Activated CD4-positive, alpha-beta T cell treated with anti-CD3 and anti-CD28 coated beads, Interleukin-2, amount 50 U/mL, for 24 hours (primary cell): ENCODE results near the gene TLE3.

Experiments
- DNase-seq, 2 donors: peaks; one replicate each; pipeline ENCODE4 v3.0.0-alpha.2; 2020; ENCODE audit warnings: low read depth in 1 of 2, low spot score in 1 of 2

Gene TLE3

GRCh38 chr15:70099167-70099966 is 1.6 kb upstream of the TLE3 start:
- DNase-seq: peak; percentile 100

- no peak for DNase-seq
These were observed 897 bp upstream of the TLE3 start for GRCh38 chr15:70098461-70099166.

DNA sequence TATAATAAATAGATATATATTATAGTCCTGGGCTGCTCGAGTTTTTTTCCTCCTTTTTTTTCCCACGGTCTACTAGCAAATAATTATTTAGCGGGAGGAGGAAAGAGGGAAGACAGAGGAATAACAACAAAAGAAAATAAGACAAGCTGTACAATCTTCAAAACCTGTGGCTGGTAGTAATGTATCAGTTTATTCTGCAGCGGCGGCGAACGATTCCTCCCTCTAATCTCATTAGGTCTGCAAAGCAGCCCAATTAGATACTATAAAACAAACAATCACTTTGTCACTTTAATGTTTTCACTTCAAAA is 390 bp upstream of the TLE3 start:
- no peak for DNase-seq

DNA sequence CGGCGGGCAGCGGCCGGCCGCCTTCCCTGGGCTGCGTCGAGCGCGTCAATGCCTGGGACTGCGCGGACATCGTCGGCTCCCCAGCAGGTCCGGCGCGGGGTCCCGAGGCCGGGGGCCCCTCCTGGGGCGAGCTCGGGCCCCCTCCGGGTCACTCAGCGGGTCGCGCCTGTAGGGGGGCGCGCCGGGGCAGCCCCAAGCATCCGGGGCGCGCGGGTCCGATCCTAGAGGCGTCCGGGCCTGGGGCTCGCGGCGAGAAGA is 725 bp downstream of the TLE3 start:
- no peak for DNase-seq

DNA sequence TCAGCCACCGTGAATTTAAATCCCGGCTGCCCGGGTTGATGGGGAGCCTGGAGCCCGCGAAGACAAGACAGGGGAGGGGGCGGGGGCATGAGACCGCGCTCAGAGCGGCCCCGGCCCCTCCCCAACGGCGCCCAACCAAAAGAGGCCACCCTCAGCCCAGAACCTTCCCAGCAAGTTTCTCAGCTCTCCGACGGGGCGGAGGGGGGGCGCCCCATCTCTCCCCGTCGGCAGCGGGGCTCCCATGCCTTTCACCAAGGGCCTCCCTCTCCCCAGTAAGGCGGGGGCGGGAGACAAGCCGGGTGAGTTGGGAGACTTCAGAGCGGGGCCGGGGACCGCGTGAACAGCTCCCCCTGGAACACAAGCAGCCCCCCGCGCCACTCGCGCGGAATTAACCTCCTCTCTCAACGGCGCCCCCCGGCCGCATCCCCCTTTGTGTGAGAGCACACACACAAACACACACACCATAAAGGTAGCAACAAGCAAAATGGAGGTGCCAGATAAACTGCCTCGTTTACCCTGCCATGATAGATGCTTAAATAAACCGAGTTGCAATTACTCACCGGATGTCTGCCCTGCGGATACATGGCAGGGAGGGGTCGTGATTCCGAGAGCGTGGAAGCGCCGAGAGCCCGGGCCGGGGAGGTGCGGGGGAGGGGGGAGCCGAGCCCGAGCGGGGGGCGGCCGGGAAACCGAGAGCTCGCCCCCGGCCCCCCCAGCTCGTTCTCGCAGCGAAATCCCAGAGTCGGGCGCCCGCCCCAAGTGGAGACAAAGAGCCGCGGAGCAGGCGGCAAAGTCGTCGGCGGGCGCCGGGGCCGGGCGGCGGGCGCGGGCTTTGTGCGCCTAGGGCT is 1.3 kb downstream of the TLE3 start:
- peak; percentile 35 to 42 for DNase-seq

- DNase-seq: peak in 1 of 2 donors; percentile 25
These were observed 2.1 kb downstream of the TLE3 start for GRCh38 chr15:70095408-70096214.

DNA sequence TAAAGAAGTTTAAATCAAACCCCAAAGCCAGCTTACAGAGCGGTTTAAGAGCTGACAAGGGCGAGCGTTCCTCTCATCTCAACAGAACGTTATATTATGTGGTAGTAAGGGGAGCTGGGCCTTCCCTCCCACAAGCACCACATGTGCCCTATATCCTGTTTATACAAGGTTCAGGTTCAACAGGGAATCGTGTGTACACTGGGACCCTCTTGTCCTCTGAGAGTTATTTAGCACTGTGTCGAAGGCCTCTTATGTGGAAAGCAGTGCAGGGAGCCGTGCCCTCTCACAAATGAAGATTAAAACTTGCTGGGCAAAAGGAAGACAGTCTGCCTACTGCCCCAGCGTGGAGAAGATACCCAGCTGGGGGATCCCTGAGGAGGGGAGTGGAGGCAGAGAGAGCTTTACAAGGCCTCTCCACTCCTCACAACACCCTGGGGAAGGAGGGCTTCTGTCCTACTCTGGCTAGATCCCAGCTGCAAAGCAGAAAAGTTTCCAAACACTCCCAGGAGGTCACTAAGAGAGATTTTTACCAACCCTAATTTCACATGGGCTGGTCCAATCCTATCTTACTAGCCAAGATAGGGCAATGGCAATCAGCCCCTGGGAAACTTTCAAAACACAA is 2.9 kb downstream of the TLE3 start:
- DNase-seq: no peak

- DNase-seq: no peak
These were observed 4.0 kb downstream of the TLE3 start for GRCh38 chr15:70093481-70094319.

- no peak for DNase-seq
These were observed 4.6 kb downstream of the TLE3 start for GRCh38 chr15:70093070-70093469.

DNA sequence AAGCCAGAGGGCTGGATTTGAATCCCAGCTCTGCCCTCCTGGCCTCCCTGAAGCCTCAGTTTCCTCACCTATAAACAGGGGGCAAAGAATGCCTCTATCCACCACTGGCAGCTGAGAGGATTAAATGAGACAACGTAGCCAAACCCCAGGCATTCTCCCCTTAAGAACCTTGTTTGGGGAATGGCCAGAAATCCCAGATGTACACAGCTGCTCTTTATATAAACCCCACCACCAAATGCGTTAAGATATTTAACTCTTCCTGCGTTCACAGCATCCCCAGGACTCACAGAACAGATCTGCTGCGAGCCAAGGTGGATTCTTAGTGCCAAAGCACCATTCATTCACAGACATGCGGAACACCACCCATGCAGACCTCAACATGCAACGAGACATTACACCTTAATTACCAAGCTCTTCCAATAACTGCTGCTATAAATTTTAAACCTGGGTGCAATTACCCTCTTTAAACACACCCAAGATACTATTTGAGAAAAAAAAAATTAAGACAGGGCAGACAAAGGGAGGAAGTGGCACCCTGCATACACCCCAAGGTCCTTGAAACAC is 5.2 kb downstream of the TLE3 start:
- DNase-seq: no peak

DNA sequence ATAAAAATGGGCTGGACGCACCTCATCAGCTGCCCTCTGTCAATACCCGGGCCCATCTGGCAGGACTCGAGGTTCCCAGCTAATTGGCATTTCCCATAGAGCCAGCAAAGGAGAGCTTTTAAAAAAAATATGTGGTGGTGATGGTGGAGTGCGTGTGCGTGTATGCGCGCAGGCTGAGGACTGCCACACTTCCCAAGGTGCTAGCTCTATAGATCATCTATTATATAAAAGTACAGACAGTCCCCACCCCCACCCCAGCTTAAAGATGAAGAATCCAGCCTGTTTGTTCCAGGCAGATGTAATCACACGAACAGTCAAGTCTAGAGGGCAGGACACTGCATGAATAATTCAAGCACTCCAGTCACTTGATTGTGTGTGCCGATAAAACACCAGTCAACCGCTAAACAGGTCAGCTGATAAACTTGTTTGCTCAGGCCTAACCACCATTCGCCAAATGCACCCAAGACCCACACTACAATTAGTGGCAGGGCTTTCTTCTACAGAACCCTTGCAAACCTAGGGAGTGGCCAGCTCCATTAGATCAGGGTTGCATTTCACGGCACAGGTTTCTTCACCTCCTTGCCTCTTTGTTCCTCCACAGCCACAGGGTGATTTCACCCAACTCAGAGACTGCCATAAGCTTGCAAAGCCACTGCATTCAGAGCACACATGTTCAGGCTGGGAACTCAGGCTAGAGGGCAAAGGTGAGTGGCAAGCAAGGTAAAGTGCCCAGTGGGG is 5.8 kb downstream of the TLE3 start:
- no peak for DNase-seq

- no peak for DNase-seq
These were observed 7.1 kb downstream of the TLE3 start for GRCh38 chr15:70090436-70091296.

DNA sequence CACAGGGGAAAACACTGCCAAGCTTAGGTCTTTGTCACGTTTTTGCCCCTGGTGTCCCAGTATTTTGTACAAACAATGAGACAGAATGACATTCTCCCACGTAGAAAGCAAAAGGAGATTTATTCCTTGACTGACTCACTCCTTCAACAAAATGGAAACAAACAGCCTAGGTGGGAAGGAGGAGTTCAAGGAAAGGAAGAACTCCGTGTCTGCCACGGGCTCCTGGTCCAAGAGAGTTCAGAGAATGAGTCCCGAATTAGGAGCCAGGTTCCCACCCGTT is 8.1 kb downstream of the TLE3 start:
- DNase-seq: no peak

- no peak for DNase-seq
These were observed 8.6 kb downstream of the TLE3 start for GRCh38 chr15:70088887-70089691.

GRCh38 chr15:70088455-70088854 is 9.3 kb downstream of the TLE3 start:
- no peak for DNase-seq

GRCh38 chr15:70087708-70088352 is 9.9 kb downstream of the TLE3 start:
- DNase-seq: no peak

- DNase-seq: no peak
These were observed 11.1 kb downstream of the TLE3 start for GRCh38 chr15:70086636-70087035.
